Loucy (cell line): ENCODE results near the gene GINM1.
A peak's percentile ranks its signal among the peaks of the same experiment; 100 is the strongest.

Experiments
- H2AFZ ChIP-seq: fragments of 200-600 bp; sonication (generic); 2 replicates; pipeline ENCODE4 v1.6.0; 2016; ENCODE audit warnings: antibody characterized with exemption, mild to moderate bottlenecking, low read length, moderate library complexity
- H3F3A ChIP-seq: fragments of 200-600 bp; 2 replicates; pipeline ENCODE4 v1.6.0; 2016; ENCODE audit warnings: antibody characterized with exemption, low read depth, mild to moderate bottlenecking
- H3K27me3 ChIP-seq: fragments of 200-600 bp; sonication (generic); 2 replicates; pipeline ENCODE4 v1.6.1; 2014; ENCODE audit warnings: low read length, mild to moderate bottlenecking; ENCODE audit not compliant: insufficient read depth, poor library complexity, severe bottlenecking
- H3K36me3 ChIP-seq: fragments of 200-600 bp; sonication (generic); 2 replicates; pipeline ENCODE4 v1.6.1; 2016; ENCODE audit warnings: low read length; ENCODE audit not compliant: insufficient read depth
- H3K4me1 ChIP-seq: fragments of 200-600 bp; sonication (generic); 2 replicates; pipeline ENCODE4 v1.5.1; 2014; ENCODE audit warnings: low read length, mild to moderate bottlenecking; ENCODE audit not compliant: insufficient read depth, poor library complexity, severe bottlenecking
- H3K4me2 ChIP-seq: fragments of 200-600 bp; sonication (generic); 2 replicates; pipeline ENCODE4 v1.6.0; 2014; ENCODE audit warnings: antibody characterized with exemption, low read length, low read depth, mild to moderate bottlenecking; ENCODE audit not compliant: poor library complexity, severe bottlenecking
- H3K4me3 ChIP-seq: fragments of 200-600 bp; sonication (generic); 2 replicates; pipeline ENCODE4 v1.5.1; 2014; ENCODE audit warnings: low read length, mild to moderate bottlenecking, mixed read lengths; ENCODE audit not compliant: poor library complexity, severe bottlenecking
- H3K79me2 ChIP-seq: fragments of 200-600 bp; sonication (generic); 2 replicates; pipeline ENCODE4 v1.6.1; 2014; ENCODE audit warnings: low read length; ENCODE audit not compliant: insufficient read depth
- H3K9ac ChIP-seq: fragments of 200-600 bp; sonication (generic); 2 replicates; pipeline ENCODE4 v1.6.0; 2014; ENCODE audit warnings: mild to moderate bottlenecking, low read depth, low read length, moderate library complexity; ENCODE audit not compliant: poor library complexity, severe bottlenecking
- H3K9me2 ChIP-seq: fragments of 200-600 bp; sonication (generic); replicated peaks from 2 replicates; pipeline ENCODE4 v1.6.1; 2016; ENCODE audit warnings: low read depth, low read length, mixed read lengths
- H3K9me3 ChIP-seq: fragments of 200-600 bp; sonication (generic); 2 replicates; pipeline ENCODE4 v1.6.1; 2014; ENCODE audit warnings: mild to moderate bottlenecking, antibody characterized with exemption, low read length, low read depth; ENCODE audit not compliant: insufficient read depth
- H4K20me1 ChIP-seq: fragments of 200-600 bp; sonication (generic); 2 replicates; pipeline ENCODE4 v1.6.0; 2014; ENCODE audit warnings: antibody characterized with exemption, low read length, mild to moderate bottlenecking; ENCODE audit not compliant: insufficient read depth, poor library complexity, severe bottlenecking
- EZH2phosphoT487 ChIP-seq: fragments of 200-600 bp; IDR thresholded peaks from 2 replicates; pipeline ENCODE4 v1.6.1; 2018; ENCODE audit warnings: antibody characterized with exemption, mild to moderate bottlenecking, moderate library complexity, borderline replicate concordance
- TF ChIP-seq, protein P1 (sequence below): fragments of 200-600 bp; sonication (generic); conservative IDR thresholded peaks from 2 replicates; pipeline ENCODE4 v1.5.1; 2014; ENCODE audit warnings: mild to moderate bottlenecking, antibody characterized with exemption, low read length

Gene GINM1

DNA sequence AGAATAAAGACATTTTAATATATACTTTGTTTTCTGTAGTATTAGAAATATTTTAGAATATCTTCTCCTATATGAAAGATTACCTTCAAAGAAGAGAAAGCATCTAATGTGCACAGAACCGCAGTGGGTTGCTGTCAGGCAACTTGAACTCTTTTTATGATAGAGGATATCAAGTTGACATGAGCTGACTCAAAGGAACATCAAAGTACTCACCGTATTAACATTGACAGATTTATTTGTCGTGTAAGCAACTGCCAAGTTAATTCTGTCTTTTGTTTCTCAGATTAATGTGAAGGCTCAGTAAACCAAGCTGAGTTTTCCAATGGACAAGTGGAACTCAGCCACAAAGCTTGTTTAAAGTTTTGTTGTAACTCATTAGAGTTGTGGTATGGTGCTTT lies 2.2 kb upstream of the GINM1 start:
- Histone ChIP-seq H3K36me3 (no peaks in the 10 kb centered on the region), H4K20me1 (peaks cover 21% of the 10 kb centered on the region), H3K9ac (no peak overlapping the region), H3K4me1 (peaks cover 24% of the 10 kb centered on the region), H3K9me3 (no peaks in the 10 kb centered on the region), H3K79me2 (peaks cover 24% of the 10 kb centered on the region), H3K27me3 (no peaks in the 10 kb centered on the region), H3F3A (no peaks in the 10 kb centered on the region), H3K9me2 (no peaks in the 10 kb centered on the region), H3K4me3 (no peak overlapping the region), H2AFZ (peak overlapping the region; percentile 77), H3K4me2 (no peak overlapping the region)
- no peak for TF ChIP-seq EZH2phosphoT487
- TF ChIP-seq, protein P1, sequence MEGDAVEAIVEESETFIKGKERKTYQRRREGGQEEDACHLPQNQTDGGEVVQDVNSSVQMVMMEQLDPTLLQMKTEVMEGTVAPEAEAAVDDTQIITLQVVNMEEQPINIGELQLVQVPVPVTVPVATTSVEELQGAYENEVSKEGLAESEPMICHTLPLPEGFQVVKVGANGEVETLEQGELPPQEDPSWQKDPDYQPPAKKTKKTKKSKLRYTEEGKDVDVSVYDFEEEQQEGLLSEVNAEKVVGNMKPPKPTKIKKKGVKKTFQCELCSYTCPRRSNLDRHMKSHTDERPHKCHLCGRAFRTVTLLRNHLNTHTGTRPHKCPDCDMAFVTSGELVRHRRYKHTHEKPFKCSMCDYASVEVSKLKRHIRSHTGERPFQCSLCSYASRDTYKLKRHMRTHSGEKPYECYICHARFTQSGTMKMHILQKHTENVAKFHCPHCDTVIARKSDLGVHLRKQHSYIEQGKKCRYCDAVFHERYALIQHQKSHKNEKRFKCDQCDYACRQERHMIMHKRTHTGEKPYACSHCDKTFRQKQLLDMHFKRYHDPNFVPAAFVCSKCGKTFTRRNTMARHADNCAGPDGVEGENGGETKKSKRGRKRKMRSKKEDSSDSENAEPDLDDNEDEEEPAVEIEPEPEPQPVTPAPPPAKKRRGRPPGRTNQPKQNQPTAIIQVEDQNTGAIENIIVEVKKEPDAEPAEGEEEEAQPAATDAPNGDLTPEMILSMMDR = no peak

DNA sequence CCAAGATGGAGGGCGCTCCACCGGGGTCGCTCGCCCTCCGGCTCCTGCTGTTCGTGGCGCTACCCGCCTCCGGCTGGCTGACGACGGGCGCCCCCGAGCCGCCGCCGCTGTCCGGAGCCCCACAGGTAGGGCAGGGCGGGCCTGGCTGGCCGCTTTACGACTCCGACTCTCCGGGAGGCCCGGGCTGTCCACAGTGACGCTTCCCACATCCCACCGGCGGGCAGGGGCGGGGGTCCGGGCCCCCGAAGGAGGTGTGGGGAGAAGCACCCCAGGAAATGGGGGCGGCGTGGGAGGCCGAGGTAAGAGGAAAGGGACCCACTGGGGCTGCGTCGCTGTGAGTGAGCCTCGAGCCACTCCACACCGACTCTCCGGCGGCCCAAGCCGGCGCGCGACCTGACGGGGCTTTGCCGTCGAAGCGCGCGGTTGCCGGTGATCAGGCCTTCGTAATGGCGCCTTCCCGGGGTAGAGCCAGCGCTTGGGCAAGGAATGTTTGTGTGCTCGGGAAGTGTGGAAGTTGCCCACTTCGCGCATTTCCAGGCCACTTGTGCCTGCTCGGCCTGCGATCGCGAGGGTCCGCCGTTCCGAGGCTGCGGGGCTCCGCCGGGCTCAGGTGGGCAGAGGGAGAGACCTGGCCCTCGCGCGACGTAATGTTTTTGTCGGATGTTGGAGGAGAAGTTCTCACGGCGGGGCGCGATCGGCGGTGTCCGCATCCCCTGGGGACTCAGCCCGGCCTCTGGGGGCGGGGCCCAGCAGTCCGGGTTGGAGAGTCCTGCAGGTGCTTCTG lies 427 bp downstream of the GINM1 start:
- peaks cover 25% of the 10 kb centered on the region for H4K20me1 ChIP-seq
- peak overlapping the region; percentile 90 for H3K9ac ChIP-seq
- H3K36me3 ChIP-seq = no peaks in the 10 kb centered on the region
- no peaks in the 10 kb centered on the region for H3F3A ChIP-seq
- no peak for TF ChIP-seq EZH2phosphoT487
- TF ChIP-seq, protein P1 = no peak
- H3K79me2 ChIP-seq = peaks cover 46% of the 10 kb centered on the region
- no peaks in the 10 kb centered on the region for H3K9me3 ChIP-seq
- peaks cover 34% of the 10 kb centered on the region for H3K4me1 ChIP-seq
- H3K4me3 ChIP-seq = peak overlapping the region; percentile 84
- peak overlapping the region; percentile 99 for H2AFZ ChIP-seq
- no peaks in the 10 kb centered on the region for H3K27me3 ChIP-seq
- H3K9me2 ChIP-seq = no peaks in the 10 kb centered on the region
- H3K4me2 ChIP-seq = peak overlapping the region; percentile 85

DNA sequence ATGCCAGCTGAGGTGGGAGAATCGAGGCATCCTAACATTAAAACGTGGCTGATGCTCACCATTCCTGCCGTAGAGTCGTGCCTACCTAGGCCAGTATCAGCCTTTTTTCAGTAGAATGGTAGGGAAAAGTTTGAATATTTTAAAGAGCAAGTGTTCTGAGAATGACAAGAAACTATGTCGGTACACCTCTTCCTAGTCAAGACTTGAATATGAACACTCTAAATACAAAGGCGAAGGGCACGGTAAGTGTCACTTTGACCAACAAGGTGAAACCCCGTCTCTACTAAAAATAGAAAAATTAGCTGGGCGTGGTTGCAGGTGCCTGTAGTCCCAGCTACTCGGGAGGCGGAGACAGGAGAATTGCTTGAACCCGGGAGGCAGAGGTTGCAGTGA lies 1.0 kb downstream of the GINM1 start:
- H3K79me2 ChIP-seq = peaks cover 48% of the 10 kb centered on the region

More for the DNA sequence above, 1.0 kb downstream of the GINM1 start:
- H3K9ac ChIP-seq = peak overlapping the region; percentile 90
- peak overlapping the region; percentile 85 for H3K4me2 ChIP-seq
- peak overlapping the region; percentile 84 for H3K4me3 ChIP-seq
- no peaks in the 10 kb centered on the region for H3K27me3 ChIP-seq
- peaks cover 25% of the 10 kb centered on the region for H4K20me1 ChIP-seq
- TF ChIP-seq, protein P1 = no peak
- TF ChIP-seq EZH2phosphoT487 = no peak
- no peaks in the 10 kb centered on the region for H3F3A ChIP-seq
- no peaks in the 10 kb centered on the region for H3K36me3 ChIP-seq
- H3K4me1 ChIP-seq = peaks cover 34% of the 10 kb centered on the region
- no peaks in the 10 kb centered on the region for H3K9me3 ChIP-seq
- peak overlapping the region; percentile 99 for H2AFZ ChIP-seq
- no peaks in the 10 kb centered on the region for H3K9me2 ChIP-seq
